ENCODE data around the gene TCEAL4. TPM values are rescaled to one million over a fixed set of nuclear protein-coding genes. Genes with fewer than 3 reads are reported as not detected.

Gene TCEAL4
- total and polyA plus RNA-seq, 2 of the 13 experiments (the other 11 are each of a cell fraction or from before 2014, with no cell fraction given) = 12.6 to 31.0 TPM

- TF ChIP-seq NR2F6 (IDR thresholded peaks at IDR 0.05) (no peak), NR2F6 (CRISPR knock-in tag; IDR thresholded peaks at IDR 0.05) (no peak), ZNF335 (CRISPR knock-in tag; IDR thresholded peaks at IDR 0.05) (no peak), ZSCAN12 (CRISPR knock-in tag; IDR thresholded peaks at IDR 0.05) (no peak), SETDB1 (CRISPR knock-in tag; IDR thresholded peaks at IDR 0.05; ENCODE audit: borderline replicate concordance) (no peak), MATR3 (CRISPR knock-in tag; IDR thresholded peaks at IDR 0.05) (no peak), DDIT3 (CRISPR knock-in tag; IDR thresholded peaks at IDR 0.05) (no peak), BCLAF1 (IDR thresholded peaks at IDR 0.05) (no peak), PHF5A (CRISPR knock-in tag; IDR thresholded peaks at IDR 0.05; ENCODE audit: low read depth, unreplicated experiment) (no peak), PRDM4 (CRISPR knock-in tag; IDR thresholded peaks at IDR 0.05; ENCODE audit: borderline replicate concordance) (no peak), YEATS4 (CRISPR knock-in tag; IDR thresholded peaks at IDR 0.05; ENCODE audit: borderline replicate concordance) (no peak), ZNF501 (CRISPR knock-in tag; IDR thresholded peaks at IDR 0.05) (no peak), TBX2 (CRISPR knock-in tag; IDR thresholded peaks at IDR 0.05; ENCODE audit: borderline replicate concordance) (no peak), NR2F1 (CRISPR knock-in tag; IDR thresholded peaks at IDR 0.05) (no peak), SKIL (CRISPR knock-in tag; IDR thresholded peaks at IDR 0.05; ENCODE audit: borderline replicate concordance) (no peak), HMGXB4 (CRISPR knock-in tag; IDR thresholded peaks at IDR 0.05; ENCODE audit: borderline replicate concordance in 1 of 2, low read depth in 1 of 2) (peak; percentile 27 to 65; a peak in 3 of 4 replicates), BATF2 (CRISPR knock-in tag; IDR thresholded peaks at IDR 0.05) (no peak), TCF7L2 (IDR thresholded peaks at IDR 0.05; ENCODE audit: low read depth, low read length) (no peak)
Measured at GRCh38 chrX:103629318-103630170, 44.2 kb downstream of the TCEAL4 start (continued).

Measured in HepG2 (cell line).